ENCODE data around the gene CPTP. TPM values are rescaled to one million over a fixed set of nuclear protein-coding genes. Genes with fewer than 3 reads are reported as not detected.

The CPTP gene
- polyA plus RNA-seq, 6 donors from 2014 or later = 7.9 to 16.9 (median 10.7) TPM

DNA sequence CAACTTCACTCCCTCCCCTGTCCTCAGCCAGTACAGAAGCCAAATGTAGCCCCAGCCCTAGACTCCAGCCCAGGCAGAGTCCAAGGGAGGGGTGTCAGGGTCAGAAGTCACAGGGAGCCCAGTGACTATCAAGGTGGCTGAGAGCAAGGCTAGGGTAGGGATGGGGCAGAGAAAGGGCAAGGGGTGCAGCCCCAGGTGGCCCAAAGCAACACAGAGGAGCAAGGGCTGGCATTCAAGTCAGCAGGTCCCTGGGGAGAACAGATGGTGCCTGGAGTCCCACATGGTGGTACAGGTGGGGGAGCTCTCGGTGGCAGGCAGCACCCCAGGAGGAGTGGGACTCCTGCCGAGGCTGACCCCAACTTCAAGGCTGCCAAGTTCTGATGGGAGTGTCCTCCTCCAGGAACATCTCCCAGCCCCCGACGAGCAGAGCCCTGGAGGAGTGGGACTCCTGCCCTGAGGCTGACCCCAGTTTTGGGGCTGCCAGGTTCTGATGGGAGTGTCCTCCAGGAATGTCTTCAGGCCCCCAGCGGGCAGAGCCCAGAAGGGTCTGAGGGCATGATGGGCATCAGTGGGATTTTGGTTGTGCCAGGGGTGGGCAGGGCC, 28.3 kb downstream of the CPTP start:
- peak; percentile 29 for DNase-seq
- ATAC-seq (ENCODE audit: low read depth in 2 of 2) = peak in 1 of 2 donors; percentile 16
- peak overlapping the region; percentile 22 to 87 (median 70) for H3K4me3 Mint-ChIP-seq
- no peaks in the 10 kb centered on the region for H3K36me3 Mint-ChIP-seq
- no peaks in the 10 kb centered on the region for H3K9me3 Mint-ChIP-seq
- peak overlapping the region in 1 of 6 donors; percentile 56 for H3K27ac Mint-ChIP-seq
- peaks cover 8 to 37% (median 21%) of the 10 kb centered on the region in 3 donors for H3K27me3 Mint-ChIP-seq
- peaks cover 18 to 36% (median 19%) of the 10 kb centered on the region in 3 donors for H3K4me1 Mint-ChIP-seq

- ATAC-seq (ENCODE audit: low read depth in 2 of 2) = no peak
- H3K4me1 Mint-ChIP-seq = peaks cover 16 to 30% (median 19%) of the 10 kb centered on the region in 3 donors
- no peak for DNase-seq
- H3K27me3 Mint-ChIP-seq = peaks cover 8 to 43% (median 28%) of the 10 kb centered on the region in 3 donors
- H3K36me3 Mint-ChIP-seq = no peaks in the 10 kb centered on the region
- H3K9me3 Mint-ChIP-seq = no peaks in the 10 kb centered on the region
- H3K4me3 Mint-ChIP-seq = peak overlapping the region in 6 of 8 donors; percentile 8 to 71 (median 28)
- peak overlapping the region in 2 of 6 donors; percentile 32 to 56 for H3K27ac Mint-ChIP-seq
Measured at GRCh38 chr1:1353389-1354151, 29.0 kb downstream of the CPTP start.

DNA sequence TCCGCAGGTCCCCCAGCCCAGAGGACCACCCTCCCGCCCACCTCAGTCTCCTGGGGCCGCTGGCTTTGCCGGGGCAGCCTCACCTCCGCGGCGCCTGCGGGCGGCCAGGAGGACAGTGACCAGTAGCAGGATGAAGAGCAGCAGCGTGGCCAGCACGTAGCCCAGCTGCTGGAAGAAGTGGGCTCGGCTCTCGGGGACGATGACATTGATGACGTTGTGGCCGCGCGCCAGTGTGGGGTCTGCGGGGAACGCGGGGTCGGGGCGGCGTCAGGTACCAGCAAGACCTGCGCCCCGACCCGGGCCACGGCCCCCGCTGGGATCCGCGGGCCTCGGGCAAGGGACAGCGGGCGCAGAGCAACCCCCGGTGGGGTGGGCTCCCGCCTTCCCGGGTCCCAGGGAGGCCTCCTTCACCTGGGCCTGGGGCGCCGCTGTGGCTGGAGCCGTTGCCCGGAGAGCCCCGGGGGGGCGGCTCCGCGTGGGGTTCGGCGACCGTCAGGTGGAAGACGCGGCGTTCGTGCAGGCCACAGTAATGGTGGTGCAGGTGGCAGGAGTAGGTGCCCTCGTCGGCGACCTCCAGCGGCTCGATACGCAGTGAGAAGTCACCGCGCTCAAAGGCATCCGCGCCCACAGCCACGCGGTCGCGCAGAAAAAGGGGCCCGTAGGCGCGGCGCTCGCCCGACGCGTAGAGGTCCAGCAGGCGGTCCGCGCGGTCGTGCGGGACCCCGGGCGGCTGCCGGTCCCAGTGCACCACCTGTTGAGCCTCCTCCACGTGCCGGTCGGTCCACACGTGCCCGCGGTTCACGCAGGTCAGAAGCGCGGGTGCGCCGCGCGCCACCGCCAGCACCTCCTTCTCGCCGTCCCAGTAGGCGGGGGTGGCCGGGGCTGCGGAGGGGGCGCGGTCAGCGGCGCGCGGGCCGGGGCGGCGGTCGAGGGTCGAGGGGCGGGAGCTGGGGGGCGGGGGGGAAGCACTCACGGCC, 30.0 kb downstream of the CPTP start:
- no peaks in the 10 kb centered on the region for H3K36me3 Mint-ChIP-seq
- DNase-seq (no peak), ATAC-seq (ENCODE audit: low read depth in 2 of 2) (peak in 1 of 2 donors; percentile 15)
- H3K4me1 Mint-ChIP-seq = peaks cover 20 to 36% (median 23%) of the 10 kb centered on the region in 3 donors
- no peaks in the 10 kb centered on the region for H3K9me3 Mint-ChIP-seq
- peak overlapping the region in 1 of 6 donors; percentile 89 for H3K27ac Mint-ChIP-seq
- H3K4me3 Mint-ChIP-seq = peak overlapping the region in 6 of 8 donors; percentile 5 to 66 (median 40)
- H3K27me3 Mint-ChIP-seq = peaks cover 15 to 53% (median 38%) of the 10 kb centered on the region in 3 donors

DNA sequence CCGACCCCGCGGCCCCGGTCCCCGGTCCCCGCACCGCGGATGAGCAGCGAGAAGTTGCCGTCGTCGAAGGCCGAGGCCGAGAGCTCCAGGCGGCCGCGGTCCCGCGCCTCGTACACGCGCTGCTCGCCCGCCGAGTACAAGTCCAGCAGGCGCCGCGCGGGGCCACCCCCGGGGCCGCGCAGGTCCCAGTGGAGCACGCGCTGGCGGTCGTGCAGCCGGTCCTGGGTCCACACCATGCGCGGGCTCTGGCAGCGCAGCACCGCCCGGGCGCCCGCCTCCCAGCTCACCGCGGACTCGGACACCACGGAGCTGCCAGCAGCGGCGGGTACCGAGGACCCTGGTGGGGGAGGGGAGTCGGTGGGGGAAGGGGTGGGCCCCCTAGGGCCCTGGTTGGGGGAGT, 30.8 kb downstream of the CPTP start:
- DNase-seq (no peak), ATAC-seq (ENCODE audit: low read depth in 2 of 2) (no peak)
- Mint-ChIP-seq H3K27me3 (peaks cover 15 to 58% (median 42%) of the 10 kb centered on the region in 3 donors), H3K36me3 (no peaks in the 10 kb centered on the region), H3K4me1 (peaks cover 20 to 36% (median 23%) of the 10 kb centered on the region in 3 donors), H3K4me3 (no peak overlapping the region), H3K27ac (no peak overlapping the region), H3K9me3 (no peaks in the 10 kb centered on the region)

DNA sequence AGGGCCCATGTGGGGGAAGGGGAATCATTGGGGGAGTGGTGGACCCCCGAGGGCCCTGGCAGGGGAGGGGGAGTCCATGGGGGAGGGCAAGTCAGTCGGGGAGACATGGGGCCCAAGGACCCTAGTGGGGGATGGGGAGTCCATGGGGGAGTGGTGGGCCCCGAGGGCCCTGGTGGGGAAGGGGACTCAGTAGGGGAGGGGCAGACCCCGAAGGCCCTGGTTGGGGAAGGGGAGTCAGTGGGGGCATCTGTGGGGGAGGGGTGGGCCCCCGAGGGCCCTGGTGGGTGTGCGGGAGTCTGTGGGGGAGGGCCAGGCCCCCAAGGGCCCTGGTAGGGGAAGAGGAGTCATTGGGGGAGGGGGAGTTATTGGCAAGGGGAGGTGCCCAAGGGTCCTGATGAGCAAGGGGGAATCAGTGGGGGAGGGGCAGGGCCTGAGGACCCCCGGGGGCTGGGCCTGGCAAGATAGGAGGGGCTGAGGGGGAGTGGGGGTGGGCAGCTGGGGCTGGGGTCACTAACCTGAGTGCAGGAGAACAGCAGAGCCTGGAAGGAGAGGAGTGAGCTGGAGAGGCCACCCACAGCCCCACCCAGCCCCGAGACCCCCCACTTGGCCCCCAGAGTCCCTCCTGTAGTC, 31.7 kb downstream of the CPTP start:
- no peak for ATAC-seq (ENCODE audit: low read depth in 2 of 2)
- peak overlapping the region in 1 of 8 donors; percentile 5 for H3K4me3 Mint-ChIP-seq
- H3K27me3 Mint-ChIP-seq = peaks cover 22 to 66% (median 51%) of the 10 kb centered on the region in 3 donors

DNA sequence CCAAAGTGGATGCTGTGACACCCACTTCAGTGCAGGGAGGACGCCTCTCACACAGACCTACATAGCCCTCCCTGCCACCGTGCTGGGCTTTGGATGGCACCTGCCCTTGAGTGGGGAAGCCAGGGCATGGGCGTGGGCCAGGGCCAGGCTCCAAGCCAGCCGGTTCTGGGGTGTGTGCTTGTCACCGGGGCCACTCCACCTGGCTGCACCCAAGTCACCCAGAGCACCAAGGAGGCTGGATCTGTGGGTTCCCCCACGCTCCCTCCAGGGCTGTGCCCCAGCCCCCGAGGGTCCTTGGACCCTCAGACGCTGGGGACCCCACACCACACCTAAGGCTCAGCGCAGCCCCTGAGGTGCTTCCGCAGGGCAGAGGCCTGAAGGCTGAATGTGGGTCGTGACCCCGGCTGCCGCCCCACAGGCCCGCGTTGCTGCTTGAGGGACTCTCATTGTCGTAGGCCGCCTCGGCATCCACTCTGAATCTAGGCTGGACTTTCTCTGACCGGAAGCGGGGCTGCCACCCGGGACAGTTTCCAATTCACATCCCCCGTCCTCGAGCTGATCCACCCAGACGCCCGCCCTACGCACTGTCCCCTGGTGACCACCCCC, 32.3 kb downstream of the CPTP start:
- Mint-ChIP-seq H3K4me3 (no peak overlapping the region), H3K27me3 (peaks cover 23 to 69% (median 52%) of the 10 kb centered on the region in 3 donors), H3K9me3 (no peaks in the 10 kb centered on the region), H3K36me3 (peaks cover 0 to 8% of the 10 kb centered on the region in 2 donors), H3K4me1 (peaks cover 20 to 34% (median 27%) of the 10 kb centered on the region in 3 donors), H3K27ac (no peak overlapping the region)
- DNase-seq (no peak), ATAC-seq (ENCODE audit: low read depth in 2 of 2) (no peak)

More for the DNA sequence above, 31.7 kb downstream of the CPTP start:
- no peak overlapping the region for H3K27ac Mint-ChIP-seq
- H3K36me3 Mint-ChIP-seq = peaks cover 0 to 8% of the 10 kb centered on the region in 2 donors
- no peak for DNase-seq
- peaks cover 20 to 36% (median 28%) of the 10 kb centered on the region in 3 donors for H3K4me1 Mint-ChIP-seq
- H3K9me3 Mint-ChIP-seq = no peaks in the 10 kb centered on the region

DNA sequence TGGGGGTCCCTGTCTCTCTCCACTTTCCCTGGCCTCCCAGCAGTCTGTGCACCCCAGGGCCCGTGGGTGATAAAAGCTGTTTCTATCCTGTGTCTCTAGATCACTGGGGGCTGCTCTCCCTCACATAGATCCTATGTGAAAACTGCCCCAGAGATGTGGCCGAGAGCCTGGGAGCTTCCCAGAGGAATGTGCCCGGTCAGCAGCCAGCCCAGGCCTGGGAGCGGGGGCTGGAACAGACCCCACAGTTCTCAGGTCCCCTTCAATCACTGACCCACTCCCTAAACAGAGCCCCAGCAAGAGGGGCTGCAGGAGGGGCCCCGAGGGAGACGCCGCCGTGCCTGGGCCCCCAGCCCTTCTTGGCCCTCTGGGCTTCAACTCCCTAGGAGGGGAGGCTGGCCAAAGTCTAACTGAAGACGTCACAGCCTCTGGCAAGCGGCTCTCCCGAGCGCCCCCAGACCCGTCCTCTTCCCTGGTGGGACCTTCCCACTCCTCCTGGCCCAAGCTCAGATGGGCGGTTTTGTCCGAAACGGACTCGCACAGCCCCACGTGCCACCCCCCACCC, 33.4 kb downstream of the CPTP start:
- Mint-ChIP-seq H3K27me3 (peaks cover 20 to 64% (median 45%) of the 10 kb centered on the region in 3 donors), H3K36me3 (peaks cover 0 to 8% of the 10 kb centered on the region in 2 donors), H3K4me3 (no peak overlapping the region), H3K27ac (no peak overlapping the region), H3K4me1 (peaks cover 10 to 23% (median 17%) of the 10 kb centered on the region in 3 donors), H3K9me3 (no peaks in the 10 kb centered on the region)
- no peak for ATAC-seq (ENCODE audit: low read depth in 2 of 2)
- no peak for DNase-seq

DNA sequence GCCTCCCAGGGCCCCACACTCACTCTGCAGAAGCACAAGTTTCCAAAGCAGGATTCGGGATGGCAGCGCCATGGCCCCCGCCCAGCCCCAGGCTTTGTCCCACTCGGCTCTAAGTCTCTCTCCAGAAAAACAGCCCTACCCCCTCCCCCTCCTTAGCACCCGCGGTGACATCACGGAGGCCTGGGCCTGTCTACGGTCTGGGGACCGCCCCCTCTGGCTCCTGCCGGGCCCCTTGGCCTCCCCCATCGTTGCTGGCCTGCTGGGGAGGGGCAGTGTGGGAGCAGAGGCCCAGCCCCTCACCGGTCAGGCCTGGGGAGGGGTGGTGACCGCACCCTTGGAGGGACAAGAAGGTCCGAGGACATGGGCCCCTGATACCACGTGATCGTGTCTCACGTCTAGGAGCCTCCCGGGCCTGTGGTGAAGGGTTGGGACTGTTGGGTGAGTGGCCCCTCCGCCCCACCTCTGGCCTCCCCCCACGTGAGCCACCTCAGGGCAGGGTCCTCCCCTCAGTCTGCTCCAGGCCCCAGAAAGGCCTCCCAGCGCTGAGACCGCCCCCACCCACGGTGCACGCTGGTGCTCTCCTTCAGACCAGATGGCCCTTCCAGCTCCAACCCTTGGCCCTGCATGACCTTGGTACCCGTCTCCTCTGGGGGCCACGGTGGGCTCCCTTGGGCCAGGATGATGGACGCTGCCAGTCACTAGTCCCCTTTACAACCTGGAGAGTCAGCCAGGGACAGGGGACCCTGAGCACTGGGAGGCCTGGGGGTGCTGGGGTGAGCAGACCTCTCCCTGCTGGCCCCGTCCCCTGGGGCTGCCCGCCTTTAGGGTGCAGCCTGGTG, 34.0 kb downstream of the CPTP start, which contains the start of gene MXRA8:
Gene MXRA8 (minus strand): TSS at position 123 of the 839 bp plus-strand sequence. CDS start 51 bp downstream, at position 72.
- H3K27ac Mint-ChIP-seq = no peak within 1 kb of the TSS
- ATAC-seq (ENCODE audit: low read depth in 2 of 2) = no peak
- peaks cover 20 to 57% (median 41%) of the 10 kb centered on the region in 3 donors for H3K27me3 Mint-ChIP-seq
- H3K36me3 Mint-ChIP-seq = peaks cover 0 to 8% of the 10 kb centered on the region in 2 donors
- no peaks in the 10 kb centered on the region for H3K9me3 Mint-ChIP-seq
- no peak for DNase-seq
- H3K4me3 Mint-ChIP-seq = peak within 1 kb of the TSS in 1 of 8 donors; percentile 30
- H3K4me1 Mint-ChIP-seq = peaks cover 5 to 16% (median 15%) of the 10 kb centered on the region in 3 donors

DNA sequence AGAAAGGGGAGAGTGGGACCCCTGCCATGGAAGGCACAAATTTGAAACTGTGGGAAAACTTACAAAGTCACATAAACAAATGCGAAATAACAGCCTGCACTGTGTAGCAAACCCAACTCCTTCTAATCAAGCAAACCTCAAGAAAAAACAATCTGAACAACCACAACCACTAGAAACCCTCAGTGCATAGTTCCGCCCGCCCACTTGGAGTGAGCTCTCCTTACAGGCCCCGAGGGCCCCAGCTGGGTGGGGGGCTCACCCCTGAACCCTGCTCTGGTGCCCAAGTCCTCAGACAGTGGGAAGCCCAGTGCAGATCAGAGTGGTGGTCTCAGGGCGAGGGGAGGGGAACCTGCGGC, 34.7 kb downstream of the CPTP start:
- no peak for DNase-seq
- peaks cover 5 to 13% (median 12%) of the 10 kb centered on the region in 3 donors for H3K4me1 Mint-ChIP-seq
- H3K27me3 Mint-ChIP-seq = peaks cover 20 to 51% (median 41%) of the 10 kb centered on the region in 3 donors
- no peaks in the 10 kb centered on the region for H3K9me3 Mint-ChIP-seq
- H3K27ac Mint-ChIP-seq = no peak overlapping the region
- H3K4me3 Mint-ChIP-seq = peak overlapping the region in 1 of 8 donors; percentile 30
- no peak for ATAC-seq (ENCODE audit: low read depth in 2 of 2)
- peaks cover 0 to 8% of the 10 kb centered on the region in 2 donors for H3K36me3 Mint-ChIP-seq

DNA sequence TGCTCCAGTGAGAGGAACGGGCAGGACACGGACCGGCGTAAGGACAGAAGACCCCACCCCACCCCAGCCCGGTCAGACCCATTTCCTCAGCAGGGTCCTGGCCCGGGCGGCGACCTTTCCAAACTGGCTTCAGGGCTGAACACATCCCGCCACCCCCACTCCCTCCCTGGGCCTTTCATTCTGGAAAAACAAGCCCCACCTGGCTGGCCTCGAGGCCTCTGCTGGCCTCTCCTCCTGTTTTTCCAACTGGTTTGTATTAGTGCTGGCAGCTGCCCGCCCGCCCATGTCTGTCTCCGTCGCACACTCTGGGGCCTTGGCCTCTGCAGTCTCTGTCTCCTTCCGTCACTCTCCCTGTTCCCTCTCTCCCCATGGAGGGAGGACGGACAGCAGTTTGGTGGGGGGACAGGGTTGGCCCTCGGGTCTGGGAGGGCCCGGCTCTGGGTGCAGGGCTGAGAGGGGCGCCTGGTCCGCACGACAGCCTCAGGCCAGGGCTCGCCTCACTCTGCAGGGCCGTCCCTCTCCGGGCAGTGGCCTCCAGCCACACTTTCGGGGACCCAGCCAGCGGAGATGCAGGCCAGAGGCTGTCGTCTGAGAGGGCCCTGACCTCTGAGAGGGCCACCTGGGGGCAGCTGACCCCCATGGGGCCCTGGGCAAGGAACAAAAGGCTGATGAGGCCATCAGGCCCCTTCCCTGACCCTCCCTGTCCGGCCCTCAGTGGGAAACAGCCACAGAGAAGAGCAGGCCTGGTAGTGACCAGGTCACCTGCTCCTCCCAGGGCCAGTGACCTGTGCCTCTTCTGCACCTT, 35.3 kb downstream of the CPTP start:
- Mint-ChIP-seq H3K27ac (peak overlapping the region in 1 of 6 donors; percentile 33), H3K9me3 (no peaks in the 10 kb centered on the region), H3K27me3 (peaks cover 20 to 48% (median 41%) of the 10 kb centered on the region in 3 donors), H3K36me3 (peaks cover 0 to 8% of the 10 kb centered on the region in 2 donors), H3K4me3 (peak overlapping the region in 1 of 8 donors; percentile 59), H3K4me1 (peaks cover 5 to 10% (median 8%) of the 10 kb centered on the region in 3 donors)
- no peak for DNase-seq
- ATAC-seq (ENCODE audit: low read depth in 2 of 2) = no peak
